A549 (cell line): ENCODE results near the gene TLR3.
"Not testable (repeated sequence)": the region's sequence is repeated elsewhere in the genome, so short reads cannot be mapped to it uniquely, and the experiment has no call there.

Experiments
- BHLHE40 ChIP-seq: IDR thresholded peaks from 2 replicates; pipeline ENCODE4 v1.6.1; 2012; ENCODE audit warnings: low read depth, low read length, inconsistent platforms
- CTCF ChIP-seq: fragments of >200 bp; sonication (Bioruptor Twin); formaldehyde crosslinking; IDR thresholded peaks from 3 replicates; pipeline ENCODE4 v1.5.1; 2016
- EP300 ChIP-seq, 2 experiments: fragments of >200 bp; sonication (Bioruptor Twin); formaldehyde crosslinking; IDR thresholded peaks; 2 replicates in 1 of 2; 3 replicates in 1 of 2; pipeline ENCODE4 v1.6.1; 2016 to 2017
- MAZ ChIP-seq: fragments of 150-350 bp; IDR thresholded peaks from 2 replicates; pipeline ENCODE4 v1.6.1; 2014; ENCODE audit warnings: antibody characterized with exemption, low read depth, low read length, borderline replicate concordance
- RAD21 ChIP-seq, 2 experiments: fragments of >200 bp in 1 of 2; sonication (Bioruptor Twin) in 1 of 2; formaldehyde crosslinking in 1 of 2; IDR thresholded peaks in 1 of 2; conservative IDR thresholded peaks in 1 of 2; 2 replicates in 1 of 2; 3 replicates in 1 of 2; pipeline ENCODE4 v1.6.1; 2012 to 2018; ENCODE audit warnings: inconsistent platforms in 1 of 2
- RARB ChIP-seq: fragments of 250-450 bp; sonication (Bioruptor Pico); IDR thresholded peaks from 2 replicates; pipeline ENCODE4 v1.8.0; 2021; ENCODE audit warnings: mild to moderate bottlenecking, moderate library complexity
- SMC3 ChIP-seq: fragments of >200 bp; sonication (Bioruptor Twin); formaldehyde crosslinking; IDR thresholded peaks from 3 replicates; pipeline ENCODE4 v1.6.1; 2018; ENCODE audit warnings: inconsistent platforms
- ZSCAN20 ChIP-seq: fragments of 250-450 bp; sonication (Bioruptor Pico); IDR thresholded peaks from 2 replicates; pipeline ENCODE4 v1.8.0; 2022; ENCODE audit warnings: mild to moderate bottlenecking, moderate library complexity

GRCh38 chr4:186050135-186050534 lies 18.8 kb upstream of the TLR3 start:
- not testable (repeated sequence) for TF ChIP-seq CTCF; RAD21 (conservative IDR thresholded peaks at IDR 0.05 in 1 of 2, IDR thresholded peaks at IDR 0.05 in 1 of 2); ZSCAN20 (CRISPR knock-in tag); RARB (CRISPR knock-in tag); BHLHE40; SMC3; MAZ; EP300 (IDR thresholded peaks at IDR 0.05)
